MV-4-11 (cell line): ENCODE measurements around the gene RNF166.
A peak's percentile ranks its signal among the peaks of the same experiment; 100 is the strongest.

Experiments used
- DNase-seq: peaks from one replicate; lab custom pipeline; 2025; lab: John Stamatoyannopoulos, UW

Gene RNF166

GRCh38 chr16:88652762-88653063 is 53.5 kb downstream of the RNF166 start:
- DNase-seq = no peak

DNA sequence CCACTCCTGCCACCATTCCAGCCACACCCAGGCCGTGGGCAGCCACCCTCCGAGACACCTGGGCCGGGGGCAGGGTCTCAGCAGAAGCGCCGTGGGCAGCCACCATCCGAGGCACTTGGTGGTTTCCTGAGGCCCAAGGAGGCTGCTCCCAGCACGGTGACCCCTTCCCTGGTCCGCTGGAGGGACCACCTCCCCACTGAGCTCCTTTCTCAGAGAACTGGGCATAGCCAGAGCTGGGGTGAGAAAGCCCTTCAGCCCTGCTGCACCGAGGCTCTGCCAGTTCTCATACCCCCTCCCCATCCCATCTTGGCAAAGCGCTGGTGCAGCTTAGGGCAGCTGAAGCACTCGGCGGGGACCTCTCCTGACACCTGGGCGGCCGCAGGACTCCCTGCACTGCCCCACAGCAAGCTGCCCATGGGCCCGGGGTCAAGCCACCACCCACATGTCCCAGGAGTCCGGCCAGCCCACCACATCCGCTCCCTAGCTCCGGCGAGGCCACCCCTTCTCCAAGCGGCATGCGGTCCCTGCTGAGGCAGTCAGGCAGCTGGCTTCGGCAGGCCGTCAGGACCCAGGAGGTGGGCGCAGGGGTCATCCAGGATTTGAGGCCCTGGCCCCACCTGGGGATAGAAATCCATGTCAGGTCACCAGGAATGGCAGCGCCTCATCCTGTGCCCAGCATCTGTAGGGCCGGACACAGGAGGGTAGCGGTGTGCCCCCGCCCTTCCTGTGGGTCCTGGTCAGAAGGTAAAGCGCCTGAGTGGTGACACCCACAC is 54.0 kb downstream of the RNF166 start:
- DNase-seq = no peak

DNA sequence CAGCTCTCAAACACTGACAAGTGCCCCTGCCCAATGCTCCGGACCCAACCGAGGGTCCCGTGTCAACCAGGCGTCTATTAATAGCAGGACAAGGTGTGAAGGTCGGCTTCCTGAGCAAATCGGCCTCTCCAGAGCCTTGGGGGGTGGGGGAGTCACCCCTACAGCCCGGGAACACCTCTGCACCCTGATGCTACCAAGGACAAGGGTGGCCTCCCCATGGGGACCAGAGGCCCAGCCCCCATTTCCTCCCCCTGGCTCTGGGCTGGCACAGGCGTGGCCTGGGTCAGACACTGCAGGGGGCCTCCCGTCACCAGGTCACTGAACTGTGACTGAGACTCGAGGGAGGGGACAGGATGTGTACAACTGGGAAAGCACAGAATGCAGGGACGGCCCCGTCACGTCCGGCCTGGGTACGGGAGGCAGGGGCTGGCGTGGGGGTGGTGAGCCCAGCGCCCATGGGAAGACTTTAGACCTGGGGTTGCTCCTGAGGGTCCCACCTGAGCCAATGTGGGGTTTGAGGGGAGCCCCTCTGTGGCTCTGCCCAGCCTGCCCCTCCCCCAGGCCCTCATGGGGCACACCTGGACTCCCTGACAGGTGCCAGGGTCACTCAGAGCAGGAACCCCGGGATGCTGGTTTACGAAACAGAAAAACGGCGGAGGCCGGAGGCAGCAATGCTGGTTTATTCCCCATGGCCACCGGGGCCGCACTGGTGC is 54.8 kb downstream of the RNF166 start:
- no peak for DNase-seq

GRCh38 chr16:88650749-88651275 is 55.4 kb downstream of the RNF166 start, which contains the start of gene CYBA:
TSS of gene CYBA (minus strand) at chr16:88651053. CDS start at chr16:88651013, 40 bp downstream.
- DNase-seq = peak; percentile 74

DNA sequence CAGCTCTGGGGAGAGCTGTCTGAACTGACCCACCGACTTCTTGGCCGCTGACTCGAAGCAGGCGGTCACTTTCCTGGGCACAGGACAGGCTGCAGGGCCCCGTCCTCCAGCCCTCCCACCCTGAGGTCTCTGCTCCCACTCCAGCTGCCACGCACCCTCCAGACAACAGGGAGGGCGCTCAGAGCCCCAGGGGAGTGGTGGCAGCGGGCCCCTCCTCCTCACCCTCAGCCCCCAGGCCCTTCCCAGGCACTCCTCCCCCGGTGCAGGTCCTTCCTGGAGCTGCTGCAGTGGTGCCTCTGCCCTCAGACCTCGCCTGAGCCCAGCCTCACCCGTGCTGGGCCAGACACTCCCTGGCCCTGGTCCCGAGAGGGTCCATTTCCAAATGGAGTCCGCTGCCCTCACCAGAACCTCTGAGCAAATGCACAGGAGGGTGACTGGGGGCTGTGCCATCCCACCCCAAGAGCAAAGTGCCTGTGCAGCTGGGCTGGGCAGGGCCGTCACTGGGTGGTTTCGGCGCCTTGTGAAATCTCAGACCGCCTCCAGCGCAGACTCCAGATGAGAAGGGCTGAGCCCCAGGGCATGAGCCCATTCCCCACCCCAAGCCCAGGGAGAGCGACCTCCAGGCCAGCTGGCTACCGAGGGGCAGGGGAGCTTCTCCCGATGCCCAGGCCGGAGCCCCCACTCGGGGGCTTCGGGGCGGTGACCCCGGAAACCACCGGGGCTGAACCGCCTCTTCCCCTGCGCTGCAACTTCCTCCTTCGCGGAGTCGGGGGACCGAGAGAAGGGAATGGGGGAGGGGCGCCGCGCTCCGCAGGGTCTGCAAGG is 56.1 kb downstream of the RNF166 start:
- peak; percentile 65 for DNase-seq

DNA sequence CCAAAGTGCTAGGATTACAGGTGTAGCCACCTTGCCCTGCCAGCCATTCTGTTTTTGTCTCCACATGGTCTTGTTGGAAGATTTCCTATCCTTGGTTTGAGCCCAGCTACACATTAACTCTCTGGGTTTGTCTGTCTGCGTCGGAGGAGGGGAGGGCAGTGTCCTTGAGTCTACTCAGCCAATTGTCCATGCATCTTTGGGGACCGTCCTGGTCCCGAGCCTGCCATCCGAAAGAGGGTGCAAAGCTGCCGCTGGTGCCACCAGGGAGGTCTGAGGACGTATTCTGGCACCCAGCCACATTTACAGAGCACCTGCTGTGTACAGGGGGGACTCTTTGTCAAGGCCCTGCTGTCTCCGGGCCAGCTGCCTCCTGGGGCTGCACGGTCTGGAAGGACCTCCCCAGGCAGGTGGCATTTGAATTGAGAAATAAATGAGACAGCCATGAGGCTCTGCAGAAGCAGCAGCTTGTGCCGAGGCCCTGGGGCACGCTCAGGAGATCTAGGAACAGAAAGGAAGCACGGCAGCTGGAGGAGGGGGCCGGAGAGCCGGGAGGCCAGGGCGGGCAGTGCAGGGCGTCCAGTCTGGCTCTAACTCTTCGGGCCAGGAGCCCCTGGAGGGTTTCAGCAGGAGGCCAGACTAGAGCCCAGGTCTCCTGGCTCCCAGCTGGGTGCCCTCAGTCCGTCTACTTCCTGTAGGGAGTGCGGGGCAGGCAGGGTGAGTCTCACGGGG is 56.8 kb downstream of the RNF166 start:
- DNase-seq = no peak

- no peak for DNase-seq
These were observed 58.8 kb downstream of the RNF166 start for GRCh38 chr16:88647178-88648070.
